HG03135 (cell line): Measurements from ENCODE around the gene UNC5B.
"Not testable (repeated sequence)": the region's sequence is repeated elsewhere in the genome, so short reads cannot be mapped to it uniquely, and the experiment has no call there.

Experiments used
- ATAC-seq: cut with Tn5 transposase; IDR thresholded peaks from one replicate; pipeline ENCODE4 v1.9.1; 2021; ENCODE audit warnings: mild to moderate bottlenecking, moderate library complexity; ENCODE audit not compliant: unreplicated experiment

UNC5B gene

GRCh38 chr10:71294091-71294561, 81.8 kb downstream of the UNC5B start:
- ATAC-seq, result no peak

- ATAC-seq, result no peak
Measured at GRCh38 chr10:71294856-71295255, 82.5 kb downstream of the UNC5B start.

- ATAC-seq, result no peak
Measured at GRCh38 chr10:71295641-71296040, 83.3 kb downstream of the UNC5B start.

GRCh38 chr10:71296086-71296485, 83.7 kb downstream of the UNC5B start:
- no peak for ATAC-seq

- not testable (repeated sequence) for ATAC-seq
Measured at GRCh38 chr10:71296811-71297210, 84.4 kb downstream of the UNC5B start.

- ATAC-seq, result no peak
Measured at GRCh38 chr10:71297343-71297742, 85.0 kb downstream of the UNC5B start.

- no peak for ATAC-seq
Measured at GRCh38 chr10:71299071-71299785, 86.9 kb downstream of the UNC5B start.

GRCh38 chr10:71300555-71301370, 88.4 kb downstream of the UNC5B start:
- no peak for ATAC-seq

- no peak for ATAC-seq
Measured at GRCh38 chr10:71301371-71301916, 89.1 kb downstream of the UNC5B start.

GRCh38 chr10:71302451-71302850, 90.1 kb downstream of the UNC5B start:
- no peak for ATAC-seq

- no peak for ATAC-seq
Measured at GRCh38 chr10:71302874-71303568, 90.7 kb downstream of the UNC5B start.

GRCh38 chr10:71303569-71303907, 91.2 kb downstream of the UNC5B start:
- no peak for ATAC-seq

- no peak for ATAC-seq
Measured at GRCh38 chr10:71304914-71305313, 92.5 kb downstream of the UNC5B start.

GRCh38 chr10:71306979-71307378, 94.6 kb downstream of the UNC5B start:
- no peak for ATAC-seq

- ATAC-seq, result no peak
Measured at GRCh38 chr10:71307469-71308085, 95.2 kb downstream of the UNC5B start.

GRCh38 chr10:71308244-71308643, 95.9 kb downstream of the UNC5B start:
- no peak for ATAC-seq

GRCh38 chr10:71308985-71309384, 96.6 kb downstream of the UNC5B start:
- no peak for ATAC-seq

- no peak for ATAC-seq
Measured at GRCh38 chr10:71309919-71310318, 97.5 kb downstream of the UNC5B start.

GRCh38 chr10:71312220-71312619, 99.8 kb downstream of the UNC5B start:
- no peak for ATAC-seq

- no peak for ATAC-seq
Measured at GRCh38 chr10:71312811-71313789, 100.7 kb downstream of the UNC5B start.
